MM.1S (cell line): Measurements from ENCODE around the gene YPEL4.

Experiments used
- DNase-seq: peaks from one replicate; pipeline ENCODE4 v3.0.0-alpha.2; 2015
- H2AFZ ChIP-seq: fragments of 300-600 bp; sonication (generic); 2 replicates; pipeline ENCODE4 v1.6.0; 2016; ENCODE audit warnings: antibody characterized with exemption, low read length
- H3F3A ChIP-seq: fragments of 300-600 bp; sonication (generic); 2 replicates; pipeline ENCODE4 v1.6.1; 2016; ENCODE audit warnings: mild to moderate bottlenecking, antibody characterized with exemption, low read length, moderate library complexity, mixed read lengths; ENCODE audit not compliant: insufficient read depth
- H3K27ac ChIP-seq: fragments of 300-600 bp; sonication (generic); 2 replicates; pipeline ENCODE4 v1.5.1; 2016; ENCODE audit warnings: mild to moderate bottlenecking, low read length
- H3K27me3 ChIP-seq: fragments of 300-600 bp; sonication (generic); replicated peaks from 2 replicates; pipeline ENCODE4 v1.6.0; 2016; ENCODE audit warnings: low read length; ENCODE audit not compliant: insufficient read depth
- H3K36me3 ChIP-seq: fragments of 300-600 bp; sonication (generic); replicated peaks from 2 replicates; pipeline ENCODE4 v1.6.1; 2016; ENCODE audit warnings: mild to moderate bottlenecking, low read length, mixed read lengths; ENCODE audit not compliant: insufficient read depth
- H3K4me1 ChIP-seq: fragments of 300-600 bp; sonication (generic); 2 replicates; pipeline ENCODE4 v1.6.1; 2016; ENCODE audit warnings: low read length, mixed read lengths
- H3K4me2 ChIP-seq: fragments of 300-600 bp; sonication (generic); 2 replicates; pipeline ENCODE4 v1.6.0; 2016; ENCODE audit warnings: low read depth, low read length
- H3K4me3 ChIP-seq: fragments of 300-600 bp; sonication (generic); 2 replicates; pipeline ENCODE4 v1.5.1; 2016; ENCODE audit warnings: low read length, mixed read lengths
- H3K79me2 ChIP-seq: fragments of 300-600 bp; sonication (generic); 2 replicates; pipeline ENCODE4 v1.6.1; 2016; ENCODE audit warnings: mixed run types, low read length, mixed read lengths
- H3K9ac ChIP-seq: fragments of 300-600 bp; sonication (generic); 2 replicates; pipeline ENCODE4 v1.6.1; 2016; ENCODE audit warnings: low read length, mixed read lengths
- H3K9me2 ChIP-seq: fragments of 300-600 bp; sonication (generic); replicated peaks from 2 replicates; pipeline ENCODE4 v1.6.1; 2016; ENCODE audit warnings: mild to moderate bottlenecking, low read length, mixed read lengths; ENCODE audit not compliant: insufficient read depth
- H3K9me3 ChIP-seq: fragments of 300-600 bp; sonication (generic); replicated peaks from 2 replicates; pipeline ENCODE4 v1.6.1; 2016; ENCODE audit warnings: mild to moderate bottlenecking, low read length, mixed read lengths; ENCODE audit not compliant: insufficient read depth
- H4K20me1 ChIP-seq: fragments of 300-600 bp; sonication (generic); 2 replicates; pipeline ENCODE4 v1.6.1; 2016; ENCODE audit warnings: mild to moderate bottlenecking, low read length, moderate library complexity, mixed read lengths; ENCODE audit not compliant: insufficient read depth
- EZH2 ChIP-seq: fragments of 300-600 bp; sonication (generic); optimal IDR thresholded peaks from 2 replicates; pipeline ENCODE3; 2017; ENCODE audit warnings: low read depth, mild to moderate bottlenecking, antibody characterized with exemption, low read length, mixed read lengths
- EZH2phosphoT487 ChIP-seq: fragments of 300-600 bp; sonication (generic); IDR thresholded peaks from 2 replicates; pipeline ENCODE4 v1.6.1; 2018; ENCODE audit warnings: antibody characterized with exemption, low read length
- TF ChIP-seq, protein P1 (sequence below): fragments of 300-600 bp; sonication (generic); IDR thresholded peaks from 2 replicates; pipeline ENCODE4 v1.5.1; 2016; ENCODE audit warnings: antibody characterized with exemption, low read length, mixed read lengths

Gene YPEL4

DNA sequence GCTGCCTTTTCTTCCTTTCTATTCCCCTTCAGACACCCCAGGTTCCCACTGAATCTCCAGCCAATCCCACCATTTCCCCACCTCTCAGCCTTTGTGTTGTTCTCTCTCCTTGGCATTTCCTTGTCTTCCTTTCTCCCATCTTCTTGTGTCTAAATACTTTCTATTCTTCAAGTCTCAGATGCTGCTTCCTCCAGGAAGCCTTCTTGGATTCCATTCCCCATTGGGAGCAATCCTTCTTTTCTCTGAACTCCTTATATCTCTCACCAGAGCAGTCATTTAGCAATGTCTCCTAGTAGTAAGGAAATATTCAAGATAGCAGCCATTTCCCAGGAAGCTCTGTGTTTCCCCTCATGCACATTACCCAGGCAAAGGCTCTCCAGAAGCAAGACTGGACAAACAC, 15.4 kb downstream of the YPEL4 start:
- Histone ChIP-seq H3F3A (no peaks in the 10 kb centered on the region), H3K79me2 (no peaks in the 10 kb centered on the region), H3K27ac (no peak overlapping the region), H3K9ac (no peak overlapping the region), H4K20me1 (no peaks in the 10 kb centered on the region), H3K9me3 (no peaks in the 10 kb centered on the region), H3K4me2 (no peak overlapping the region), H3K36me3 (no peaks in the 10 kb centered on the region), H3K9me2 (no peaks in the 10 kb centered on the region), H3K4me1 (no peaks in the 10 kb centered on the region), H3K4me3 (no peak overlapping the region), H2AFZ (no peak overlapping the region), H3K27me3 (no peaks in the 10 kb centered on the region)
- DNase-seq: no peak
- TF ChIP-seq, protein P1, sequence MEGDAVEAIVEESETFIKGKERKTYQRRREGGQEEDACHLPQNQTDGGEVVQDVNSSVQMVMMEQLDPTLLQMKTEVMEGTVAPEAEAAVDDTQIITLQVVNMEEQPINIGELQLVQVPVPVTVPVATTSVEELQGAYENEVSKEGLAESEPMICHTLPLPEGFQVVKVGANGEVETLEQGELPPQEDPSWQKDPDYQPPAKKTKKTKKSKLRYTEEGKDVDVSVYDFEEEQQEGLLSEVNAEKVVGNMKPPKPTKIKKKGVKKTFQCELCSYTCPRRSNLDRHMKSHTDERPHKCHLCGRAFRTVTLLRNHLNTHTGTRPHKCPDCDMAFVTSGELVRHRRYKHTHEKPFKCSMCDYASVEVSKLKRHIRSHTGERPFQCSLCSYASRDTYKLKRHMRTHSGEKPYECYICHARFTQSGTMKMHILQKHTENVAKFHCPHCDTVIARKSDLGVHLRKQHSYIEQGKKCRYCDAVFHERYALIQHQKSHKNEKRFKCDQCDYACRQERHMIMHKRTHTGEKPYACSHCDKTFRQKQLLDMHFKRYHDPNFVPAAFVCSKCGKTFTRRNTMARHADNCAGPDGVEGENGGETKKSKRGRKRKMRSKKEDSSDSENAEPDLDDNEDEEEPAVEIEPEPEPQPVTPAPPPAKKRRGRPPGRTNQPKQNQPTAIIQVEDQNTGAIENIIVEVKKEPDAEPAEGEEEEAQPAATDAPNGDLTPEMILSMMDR: no peak
- TF ChIP-seq EZH2phosphoT487 (no peak), EZH2 (no peak)

DNA sequence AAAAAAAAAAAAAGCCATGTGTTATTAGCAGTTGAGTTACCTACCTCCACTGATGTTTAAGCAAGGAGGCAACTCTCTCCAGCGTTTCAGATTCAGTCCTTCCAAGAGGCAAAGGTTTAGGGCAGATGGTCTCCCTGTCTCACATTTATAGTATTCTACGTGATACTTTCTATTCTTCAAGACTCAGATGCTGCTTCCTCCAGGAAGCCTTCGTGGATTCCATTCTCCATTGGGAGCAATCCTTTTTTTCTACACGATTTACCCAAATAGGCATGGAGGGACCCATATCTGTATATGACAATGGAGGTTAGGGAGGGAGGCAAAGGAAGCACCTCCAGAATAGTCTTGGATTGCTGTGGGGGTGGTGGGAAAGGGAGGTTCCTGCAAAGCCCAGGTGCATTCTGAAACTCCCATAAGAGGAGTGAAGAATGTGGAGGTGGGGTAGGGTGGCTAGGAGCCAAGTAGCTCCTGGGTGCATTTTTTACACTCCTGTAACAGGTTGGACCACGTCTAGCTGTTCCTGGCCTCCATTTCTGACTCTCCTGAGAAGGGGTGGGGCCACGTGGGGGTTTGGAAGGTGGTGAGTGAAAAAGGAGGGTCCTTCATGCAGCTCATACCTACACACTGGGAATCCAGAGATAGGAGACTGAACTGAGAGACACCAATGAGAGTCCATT, 16.2 kb downstream of the YPEL4 start:
- no peak overlapping the region for H3K4me3 ChIP-seq
- no peaks in the 10 kb centered on the region for H4K20me1 ChIP-seq
- DNase-seq: no peak
- H3K27ac ChIP-seq: no peak overlapping the region
- TF ChIP-seq EZH2phosphoT487: no peak
- TF ChIP-seq, protein P1: no peak
- TF ChIP-seq EZH2: no peak
- no peaks in the 10 kb centered on the region for H3F3A ChIP-seq
- H3K27me3 ChIP-seq: no peaks in the 10 kb centered on the region
- H3K9me3 ChIP-seq: no peaks in the 10 kb centered on the region
- H3K79me2 ChIP-seq: no peaks in the 10 kb centered on the region
- H3K36me3 ChIP-seq: no peaks in the 10 kb centered on the region
- no peak overlapping the region for H3K9ac ChIP-seq
- H3K9me2 ChIP-seq: no peaks in the 10 kb centered on the region
- H3K4me2 ChIP-seq: no peak overlapping the region
- no peak overlapping the region for H2AFZ ChIP-seq
- H3K4me1 ChIP-seq: no peaks in the 10 kb centered on the region

DNA sequence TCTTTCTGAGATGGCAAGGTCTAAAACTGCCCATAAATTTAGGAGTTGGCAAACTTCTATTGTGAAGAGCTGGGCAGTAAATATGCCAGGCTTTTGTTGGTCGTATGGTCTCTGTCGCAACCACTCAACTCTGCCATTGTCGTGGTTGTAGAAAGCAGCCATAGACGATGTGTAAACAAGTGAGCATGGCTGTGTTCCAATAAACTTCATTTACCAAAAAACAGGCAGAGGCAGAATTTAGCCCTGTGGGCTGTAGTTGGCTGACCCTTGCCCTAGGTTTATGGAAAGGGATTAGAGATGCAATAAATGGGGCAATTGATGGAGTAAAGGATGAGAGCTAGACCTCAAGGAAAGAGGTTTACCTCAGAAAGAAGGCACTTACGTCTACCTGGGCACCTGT, 17.6 kb downstream of the YPEL4 start:
- Histone ChIP-seq H3K79me2 (no peaks in the 10 kb centered on the region), H3F3A (no peaks in the 10 kb centered on the region), H3K9me2 (no peaks in the 10 kb centered on the region), H3K27ac (no peak overlapping the region), H3K9ac (no peak overlapping the region), H3K27me3 (no peaks in the 10 kb centered on the region), H3K4me1 (no peaks in the 10 kb centered on the region), H2AFZ (no peak overlapping the region), H3K36me3 (no peaks in the 10 kb centered on the region), H4K20me1 (no peaks in the 10 kb centered on the region), H3K4me2 (no peak overlapping the region), H3K4me3 (no peak overlapping the region), H3K9me3 (no peaks in the 10 kb centered on the region)
- TF ChIP-seq, protein P1: no peak
- TF ChIP-seq EZH2: no peak
- no peak for TF ChIP-seq EZH2phosphoT487
- no peak for DNase-seq
